ENCODE measurements around the gene BMAL1. TPM values are rescaled to one million over a fixed set of nuclear protein-coding genes. Genes with fewer than 3 reads are reported as not detected.

BMAL1 gene
- total RNA-seq, 1 experiment from 2014 or later, result 10.9 TPM

DNA sequence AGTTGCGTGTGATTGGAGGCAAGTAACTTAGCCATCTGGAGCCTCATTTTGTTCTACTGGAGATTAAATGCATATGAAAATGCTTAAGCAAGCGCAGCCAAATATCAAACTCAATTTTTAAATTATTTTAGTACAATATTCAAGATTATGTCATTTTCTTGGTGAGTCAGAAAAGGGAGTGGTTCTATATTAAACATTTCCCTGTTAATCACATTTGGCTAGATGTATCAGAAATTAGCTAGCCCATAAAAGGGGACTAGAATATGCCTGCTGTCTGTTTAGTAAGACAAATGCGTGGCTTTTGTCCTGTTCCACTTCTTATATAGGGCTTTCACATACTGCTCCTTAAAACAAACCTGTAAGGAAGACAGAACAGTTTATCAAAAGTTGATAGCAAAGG is 35.0 kb upstream of the BMAL1 start:
- Histone ChIP-seq H3K4me3 (ENCODE audit: low read length) (no peak overlapping the region), H3K27ac (ENCODE audit: low read length) (no peak overlapping the region), H3K79me2 (ENCODE audit: low read length) (no peaks in the 10 kb centered on the region), H3F3A (ENCODE audit: low read length, unreplicated experiment) (no peaks in the 10 kb centered on the region), H3K9ac (ENCODE audit: low read length) (no peak overlapping the region), H2AFZ (ENCODE audit: low read length) (no peak overlapping the region), H4K20me1 (ENCODE audit: low read length) (no peaks in the 10 kb centered on the region), H3K4me2 (ENCODE audit: low read length) (peak overlapping the region; percentile 25), H3K27me3 (ENCODE audit: low read length) (no peaks in the 10 kb centered on the region), H3K36me3 (ENCODE audit: low read depth, low read length) (no peaks in the 10 kb centered on the region), H3K9me3 (ENCODE audit: low read length) (no peaks in the 10 kb centered on the region), H3K4me1 (ENCODE audit: insufficient read depth, low read length) (peaks cover 12% of the 10 kb centered on the region), H3K9me2 (replicated peaks; ENCODE audit: low read length) (no peaks in the 10 kb centered on the region)
- DNase-seq (peak; percentile 35), ATAC-seq (peak; percentile 70)
- intact Hi-C loops (cut with micrococcal nuclease), result no loop called here
- ChIA-PET CTCF (interaction anchor here (0.5 to 1.0 kb wide), 3 partner anchors 32 to 1213 kb away, joined by 4 to 5 read pairs (median 5); no protein-coding TSS in a partner anchor), POLR2A (ENCODE audit: unreplicated experiment) (no interaction called here)
- no TSS peak for BruUV-seq (replicated peaks)
- TF ChIP-seq EZH2 (IDR thresholded peaks at IDR 0.05; ENCODE audit: low read length, unreplicated experiment) (no peak), EZH2phosphoT487 (IDR thresholded peaks at IDR 0.05; ENCODE audit: borderline replicate concordance, low read length) (no peak)
- TF ChIP-seq, protein P1, sequence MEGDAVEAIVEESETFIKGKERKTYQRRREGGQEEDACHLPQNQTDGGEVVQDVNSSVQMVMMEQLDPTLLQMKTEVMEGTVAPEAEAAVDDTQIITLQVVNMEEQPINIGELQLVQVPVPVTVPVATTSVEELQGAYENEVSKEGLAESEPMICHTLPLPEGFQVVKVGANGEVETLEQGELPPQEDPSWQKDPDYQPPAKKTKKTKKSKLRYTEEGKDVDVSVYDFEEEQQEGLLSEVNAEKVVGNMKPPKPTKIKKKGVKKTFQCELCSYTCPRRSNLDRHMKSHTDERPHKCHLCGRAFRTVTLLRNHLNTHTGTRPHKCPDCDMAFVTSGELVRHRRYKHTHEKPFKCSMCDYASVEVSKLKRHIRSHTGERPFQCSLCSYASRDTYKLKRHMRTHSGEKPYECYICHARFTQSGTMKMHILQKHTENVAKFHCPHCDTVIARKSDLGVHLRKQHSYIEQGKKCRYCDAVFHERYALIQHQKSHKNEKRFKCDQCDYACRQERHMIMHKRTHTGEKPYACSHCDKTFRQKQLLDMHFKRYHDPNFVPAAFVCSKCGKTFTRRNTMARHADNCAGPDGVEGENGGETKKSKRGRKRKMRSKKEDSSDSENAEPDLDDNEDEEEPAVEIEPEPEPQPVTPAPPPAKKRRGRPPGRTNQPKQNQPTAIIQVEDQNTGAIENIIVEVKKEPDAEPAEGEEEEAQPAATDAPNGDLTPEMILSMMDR (conservative IDR thresholded peaks at IDR 0.05; ENCODE audit: low read depth, low read length), result no peak

DNA sequence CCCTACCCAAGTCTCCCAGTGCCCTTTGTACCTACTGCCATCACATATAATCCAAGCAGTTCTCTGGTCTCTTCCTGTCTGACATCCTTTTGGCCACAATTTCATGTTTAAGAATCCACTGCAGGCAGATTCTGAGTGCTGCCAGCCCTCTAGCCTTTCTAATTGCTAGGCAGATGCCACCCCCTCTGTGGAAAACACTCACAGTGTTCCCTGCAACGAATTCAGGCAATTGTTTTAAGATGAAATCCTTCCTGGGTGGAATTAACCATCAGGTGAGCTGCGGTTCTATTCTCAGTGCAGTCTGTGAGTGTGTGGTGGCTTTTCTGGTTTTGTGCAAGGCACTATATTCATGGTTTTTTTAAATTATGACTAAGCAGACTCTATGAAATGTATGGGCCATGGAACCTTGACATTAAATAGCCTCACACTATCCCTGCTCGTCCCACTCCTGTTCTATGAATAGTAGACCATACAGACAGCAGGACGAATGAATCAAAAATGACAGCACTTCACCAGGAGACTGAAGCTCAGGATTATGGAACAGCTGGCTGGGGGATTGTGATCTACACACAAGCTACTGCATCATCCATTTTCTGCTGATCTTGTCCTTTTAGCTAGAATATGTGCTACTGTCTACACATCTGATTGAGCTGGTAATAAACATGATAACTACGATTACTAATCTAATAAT is 29.8 kb upstream of the BMAL1 start:
- ChIA-PET POLR2A (ENCODE audit: unreplicated experiment) (no interaction called here), CTCF (no interaction called here)
- no TSS peak for BruUV-seq (replicated peaks)
- H3K9me3 ChIP-seq (ENCODE audit: low read length), result no peaks in the 10 kb centered on the region
- no peak overlapping the region for H3K27ac ChIP-seq (ENCODE audit: low read length)
- H3K4me2 ChIP-seq (ENCODE audit: low read length), result no peak overlapping the region
- no peak overlapping the region for H3K4me3 ChIP-seq (ENCODE audit: low read length)
- H4K20me1 ChIP-seq (ENCODE audit: low read length), result no peaks in the 10 kb centered on the region
- H3K27me3 ChIP-seq (ENCODE audit: low read length), result no peaks in the 10 kb centered on the region
- TF ChIP-seq, protein P1 (conservative IDR thresholded peaks at IDR 0.05; ENCODE audit: low read depth, low read length), result no peak
- TF ChIP-seq EZH2 (IDR thresholded peaks at IDR 0.05; ENCODE audit: low read length, unreplicated experiment), result no peak
- H3K9me2 ChIP-seq (replicated peaks; ENCODE audit: low read length), result no peaks in the 10 kb centered on the region
- no peak for DNase-seq
- peaks cover 9% of the 10 kb centered on the region for H3K4me1 ChIP-seq (ENCODE audit: insufficient read depth, low read length)
- intact Hi-C loops (cut with micrococcal nuclease), result no loop called here
- H2AFZ ChIP-seq (ENCODE audit: low read length), result no peak overlapping the region
- H3F3A ChIP-seq (ENCODE audit: low read length, unreplicated experiment), result no peaks in the 10 kb centered on the region
- ATAC-seq, result no peak
- H3K9ac ChIP-seq (ENCODE audit: low read length), result no peak overlapping the region
- no peaks in the 10 kb centered on the region for H3K36me3 ChIP-seq (ENCODE audit: low read depth, low read length)
- no peaks in the 10 kb centered on the region for H3K79me2 ChIP-seq (ENCODE audit: low read length)

DNA sequence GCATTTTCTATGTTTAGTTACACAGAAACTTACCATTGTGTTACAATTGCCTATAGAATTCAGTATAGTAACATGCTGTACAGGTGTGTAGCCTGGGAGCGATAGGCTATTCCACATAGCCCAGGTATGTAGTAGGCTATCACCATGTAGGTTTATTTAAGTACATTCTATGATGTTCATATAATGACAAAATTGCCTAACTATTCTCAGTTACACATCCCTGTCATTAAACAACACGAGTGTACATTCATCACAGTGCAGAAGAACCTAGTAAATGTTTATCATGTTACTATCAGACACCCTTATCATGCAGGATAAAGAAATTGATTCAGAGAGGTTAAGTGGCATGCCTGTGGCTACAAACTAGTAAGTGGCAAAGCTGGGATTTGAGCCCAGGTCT is 28.4 kb upstream of the BMAL1 start:
- intact Hi-C loops (cut with micrococcal nuclease), result no loop called here
- ATAC-seq, result no peak
- BruUV-seq (replicated peaks), result no TSS peak

More for the DNA sequence above, 28.4 kb upstream of the BMAL1 start:
- Histone ChIP-seq H3K79me2 (ENCODE audit: low read length) (no peaks in the 10 kb centered on the region), H3K27ac (ENCODE audit: low read length) (no peak overlapping the region), H3K9me2 (replicated peaks; ENCODE audit: low read length) (no peaks in the 10 kb centered on the region), H3K4me2 (ENCODE audit: low read length) (no peak overlapping the region), H3K4me3 (ENCODE audit: low read length) (no peak overlapping the region), H2AFZ (ENCODE audit: low read length) (no peak overlapping the region), H4K20me1 (ENCODE audit: low read length) (no peaks in the 10 kb centered on the region), H3K27me3 (ENCODE audit: low read length) (no peaks in the 10 kb centered on the region), H3K4me1 (ENCODE audit: insufficient read depth, low read length) (peaks cover 4% of the 10 kb centered on the region; the same call in 1 of the 2 replicates), H3F3A (ENCODE audit: low read length, unreplicated experiment) (no peaks in the 10 kb centered on the region), H3K36me3 (ENCODE audit: low read depth, low read length) (no peaks in the 10 kb centered on the region), H3K9me3 (ENCODE audit: low read length) (no peaks in the 10 kb centered on the region), H3K9ac (ENCODE audit: low read length) (no peak overlapping the region)
- no peak for TF ChIP-seq EZH2phosphoT487 (IDR thresholded peaks at IDR 0.05; ENCODE audit: borderline replicate concordance, low read length)
- TF ChIP-seq EZH2 (IDR thresholded peaks at IDR 0.05; ENCODE audit: low read length, unreplicated experiment), result no peak
- TF ChIP-seq, protein P1 (conservative IDR thresholded peaks at IDR 0.05; ENCODE audit: low read depth, low read length), result no peak
- CTCF ChIA-PET, result interaction anchor here (0.9 kb wide), 1 partner anchor 27 kb away, joined by 3 read pairs; no protein-coding TSS in a partner anchor
- DNase-seq, result no peak
- POLR2A ChIA-PET (ENCODE audit: unreplicated experiment), result no interaction called here
